ENCODE data around the gene ADCY1.

Gene ADCY1

DNA sequence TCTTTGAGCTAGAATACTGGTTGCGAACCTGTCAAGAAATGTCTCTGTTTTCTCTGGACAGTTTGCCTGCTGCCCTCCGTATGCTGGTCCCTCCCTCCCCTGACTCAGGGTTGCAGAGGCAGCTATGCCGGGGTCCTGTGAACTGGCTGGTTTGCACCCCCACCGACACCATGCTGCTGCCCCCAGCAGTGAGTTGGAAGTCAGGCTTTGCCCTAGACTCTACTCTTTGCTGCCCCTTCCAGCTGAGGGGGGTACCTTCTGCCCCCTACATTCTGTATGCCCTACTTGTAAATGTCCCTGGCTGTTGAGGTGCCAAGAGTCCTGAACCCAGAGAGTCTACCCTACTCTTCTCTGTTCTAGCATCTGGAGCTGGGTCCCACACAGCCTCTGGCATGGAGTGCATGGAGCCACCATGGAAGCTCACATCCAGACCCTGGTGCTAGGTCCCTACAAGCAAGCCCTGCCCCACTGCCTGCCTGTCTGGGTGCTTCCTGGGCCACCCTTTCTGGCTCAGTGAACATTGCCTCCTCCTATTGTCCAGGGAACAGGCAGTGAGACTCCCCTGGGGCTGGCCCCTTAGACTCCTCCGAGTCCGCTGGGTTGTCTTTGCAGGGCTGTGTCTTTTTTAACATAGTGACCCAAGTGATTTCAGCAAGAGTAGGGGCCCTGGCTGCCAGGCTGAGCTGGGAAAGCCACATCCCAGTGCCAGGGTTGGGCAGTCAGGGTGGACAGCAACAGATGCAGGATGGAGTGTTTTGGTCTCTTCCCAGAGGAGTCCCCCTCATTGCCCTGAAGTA, 138.9 kb downstream of the ADCY1 start:
- TF ChIP-seq, protein P1, sequence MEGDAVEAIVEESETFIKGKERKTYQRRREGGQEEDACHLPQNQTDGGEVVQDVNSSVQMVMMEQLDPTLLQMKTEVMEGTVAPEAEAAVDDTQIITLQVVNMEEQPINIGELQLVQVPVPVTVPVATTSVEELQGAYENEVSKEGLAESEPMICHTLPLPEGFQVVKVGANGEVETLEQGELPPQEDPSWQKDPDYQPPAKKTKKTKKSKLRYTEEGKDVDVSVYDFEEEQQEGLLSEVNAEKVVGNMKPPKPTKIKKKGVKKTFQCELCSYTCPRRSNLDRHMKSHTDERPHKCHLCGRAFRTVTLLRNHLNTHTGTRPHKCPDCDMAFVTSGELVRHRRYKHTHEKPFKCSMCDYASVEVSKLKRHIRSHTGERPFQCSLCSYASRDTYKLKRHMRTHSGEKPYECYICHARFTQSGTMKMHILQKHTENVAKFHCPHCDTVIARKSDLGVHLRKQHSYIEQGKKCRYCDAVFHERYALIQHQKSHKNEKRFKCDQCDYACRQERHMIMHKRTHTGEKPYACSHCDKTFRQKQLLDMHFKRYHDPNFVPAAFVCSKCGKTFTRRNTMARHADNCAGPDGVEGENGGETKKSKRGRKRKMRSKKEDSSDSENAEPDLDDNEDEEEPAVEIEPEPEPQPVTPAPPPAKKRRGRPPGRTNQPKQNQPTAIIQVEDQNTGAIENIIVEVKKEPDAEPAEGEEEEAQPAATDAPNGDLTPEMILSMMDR (IDR thresholded peaks at IDR 0.05; ENCODE audit: borderline replicate concordance, control extremely low read depth, extremely low read depth, insufficient read depth, missing control alignments) = no peak
- no peak for DNase-seq (ENCODE audit: low spot score)
- in situ Hi-C loops (cut with MboI; ENCODE audit: low sequenced_read_pairs, unreplicated experiment) = no loop called here

DNA sequence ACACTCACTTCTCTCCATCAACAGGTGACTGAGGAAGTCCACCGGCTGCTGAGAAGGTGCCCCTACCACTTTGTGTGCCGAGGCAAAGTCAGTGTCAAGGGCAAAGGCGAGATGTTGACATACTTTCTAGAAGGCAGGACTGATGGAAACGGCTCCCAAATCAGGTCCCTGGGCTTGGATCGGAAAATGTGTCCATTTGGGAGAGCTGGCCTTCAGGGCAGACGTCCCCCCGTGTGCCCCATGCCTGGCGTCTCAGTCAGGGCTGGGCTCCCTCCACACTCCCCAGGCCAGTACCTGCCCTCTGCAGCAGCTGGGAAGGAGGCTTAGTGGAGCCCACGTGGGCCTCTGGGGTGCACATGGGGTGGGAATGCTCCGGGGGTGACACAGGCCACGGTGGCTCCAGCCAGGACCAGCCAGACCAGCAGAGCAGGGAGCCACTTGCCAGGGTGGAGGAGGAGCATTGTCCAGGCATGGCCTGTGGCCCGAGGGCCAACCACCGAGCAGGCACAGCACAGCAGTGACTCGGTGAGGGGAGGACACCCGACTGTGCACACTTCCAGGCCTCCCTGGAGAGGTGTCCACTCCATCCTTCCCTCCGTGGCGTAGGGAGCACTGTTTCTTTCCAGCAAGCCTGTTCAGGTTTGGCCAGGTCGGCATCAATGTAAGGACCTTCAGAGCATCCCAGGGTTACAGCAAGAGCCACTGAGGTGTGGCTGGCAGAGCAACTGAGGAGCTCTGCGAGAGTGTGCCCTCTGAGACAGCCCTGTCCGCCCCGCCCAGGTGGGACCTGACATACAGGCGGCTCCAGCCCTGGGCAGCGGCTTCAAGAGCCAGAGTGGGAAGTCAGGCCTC, 139.7 kb downstream of the ADCY1 start:
- TF ChIP-seq, protein P1 (IDR thresholded peaks at IDR 0.05; ENCODE audit: borderline replicate concordance, control extremely low read depth, extremely low read depth, insufficient read depth, missing control alignments) = no peak
- in situ Hi-C loops (cut with MboI; ENCODE audit: low sequenced_read_pairs, unreplicated experiment) = no loop called here

DNA sequence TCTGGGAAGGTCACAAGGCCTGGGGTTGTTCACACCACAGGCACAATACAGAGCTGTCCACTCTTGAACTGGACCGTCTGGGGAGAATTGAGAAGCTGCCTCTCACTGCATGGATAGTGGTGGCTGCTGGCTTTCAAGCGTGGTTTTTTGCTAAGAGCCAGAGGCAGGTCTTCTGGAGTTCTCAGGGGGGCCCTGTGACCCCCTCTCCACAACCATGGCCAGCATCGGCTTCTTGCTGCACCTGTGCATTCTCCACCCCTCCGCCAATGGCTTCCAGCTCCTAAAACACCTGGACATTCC, 140.3 kb downstream of the ADCY1 start:
- TF ChIP-seq, protein P1 (IDR thresholded peaks at IDR 0.05; ENCODE audit: borderline replicate concordance, control extremely low read depth, extremely low read depth, insufficient read depth, missing control alignments) = no peak
- DNase-seq (ENCODE audit: low spot score) = no peak
- in situ Hi-C loops (cut with MboI; ENCODE audit: low sequenced_read_pairs, unreplicated experiment) = no loop called here

More for the DNA sequence above, 139.7 kb downstream of the ADCY1 start:
- no peak for DNase-seq (ENCODE audit: low spot score)

DNA sequence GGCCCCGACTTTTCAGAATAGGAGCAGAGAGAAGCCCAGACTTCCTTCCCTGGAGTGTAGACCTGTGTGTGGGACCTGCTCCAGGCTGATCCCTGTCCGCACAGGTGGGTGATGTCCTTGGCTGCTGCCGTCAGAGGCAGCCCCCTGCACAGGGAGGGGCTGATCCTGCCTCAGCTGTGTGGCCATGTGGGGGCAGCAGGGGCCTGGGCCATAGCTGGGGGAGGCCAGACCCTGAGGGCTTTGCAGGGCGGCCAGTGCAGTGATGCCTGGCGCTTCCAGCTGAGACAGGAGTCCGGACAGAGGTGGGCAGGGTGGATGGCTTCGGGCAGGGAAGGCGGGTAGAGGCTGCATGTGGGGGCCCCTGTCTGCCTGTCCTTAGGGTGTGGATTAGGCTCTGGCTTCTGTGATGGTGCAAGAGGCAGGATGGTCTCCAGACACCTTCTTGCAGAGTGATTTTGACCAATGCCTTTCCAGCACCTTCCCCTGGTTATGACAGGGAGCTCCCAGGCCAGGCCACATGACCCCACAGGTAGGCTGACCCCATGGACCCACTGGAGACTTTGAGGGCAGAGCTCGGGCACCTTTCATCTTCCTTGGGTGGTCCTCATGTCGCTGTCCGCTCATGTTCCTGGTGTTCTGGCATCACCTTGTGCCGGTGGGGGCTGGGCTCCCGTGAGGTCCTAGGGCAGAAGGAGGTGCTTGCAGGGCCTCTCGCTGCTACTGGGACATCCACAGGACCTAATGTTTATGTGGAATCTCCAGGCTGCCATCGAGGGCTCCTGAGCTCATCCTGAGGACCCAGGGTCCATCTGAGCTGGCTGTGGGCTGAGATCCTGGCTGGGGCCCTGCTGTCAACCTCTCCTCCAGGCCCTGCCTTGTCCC, 141.5 kb downstream of the ADCY1 start:
- DNase-seq (ENCODE audit: low spot score) = no peak
- TF ChIP-seq, protein P1 (IDR thresholded peaks at IDR 0.05; ENCODE audit: borderline replicate concordance, control extremely low read depth, extremely low read depth, insufficient read depth, missing control alignments) = no peak
- in situ Hi-C loops (cut with MboI; ENCODE audit: low sequenced_read_pairs, unreplicated experiment) = no loop called here

DNA sequence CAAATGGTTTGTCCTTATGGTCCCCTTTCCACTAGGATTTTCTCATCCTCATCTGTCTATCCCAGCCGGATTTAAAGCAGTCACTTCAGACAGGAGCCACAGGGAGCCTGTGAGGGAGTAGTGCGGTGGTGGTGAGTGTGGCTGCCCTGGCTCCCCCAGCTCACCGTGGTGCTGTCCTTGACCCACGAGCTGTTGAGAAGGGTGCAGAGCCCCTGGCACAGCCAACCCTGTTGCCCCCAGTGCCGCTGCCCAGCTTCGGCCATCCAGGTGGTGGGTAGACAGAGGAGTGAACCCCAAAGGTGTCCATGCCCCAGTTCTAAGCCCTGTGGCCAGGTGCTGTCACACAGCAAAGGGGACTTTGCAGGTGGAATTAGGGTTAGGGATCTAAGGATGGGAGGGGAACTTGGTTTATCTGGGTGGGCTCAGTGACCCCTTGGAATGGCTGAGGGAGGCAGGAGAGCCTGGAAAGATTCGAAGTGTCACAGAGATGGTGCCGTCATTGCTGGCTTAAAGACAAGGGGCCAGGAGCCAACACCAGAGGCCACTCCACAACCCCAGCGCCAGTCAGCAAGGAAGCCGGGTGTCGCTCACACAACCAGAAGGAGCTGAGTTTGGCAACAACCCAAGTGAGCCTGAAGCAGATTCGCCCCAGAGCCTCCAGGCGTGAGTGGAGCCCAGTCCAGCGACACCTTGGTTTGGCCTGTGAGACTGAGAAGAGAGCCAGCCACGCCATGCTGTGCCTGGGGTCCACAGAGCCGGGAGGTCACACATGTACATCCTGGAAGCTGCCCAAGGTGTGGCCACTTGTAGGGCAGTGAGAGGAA, 142.4 kb downstream of the ADCY1 start:
- in situ Hi-C loops (cut with MboI; ENCODE audit: low sequenced_read_pairs, unreplicated experiment) = no loop called here

More for the DNA sequence above, 142.4 kb downstream of the ADCY1 start:
- no peak for DNase-seq (ENCODE audit: low spot score)
- TF ChIP-seq, protein P1 (IDR thresholded peaks at IDR 0.05; ENCODE audit: borderline replicate concordance, control extremely low read depth, extremely low read depth, insufficient read depth, missing control alignments) = no peak
